HG03159 (cell line): ENCODE data around the gene STRC.
"Not testable (repeated sequence)": the region's sequence is repeated elsewhere in the genome, so short reads cannot be mapped to it uniquely, and the experiment has no call there.

Source experiments
- ATAC-seq: cut with Tn5 transposase; IDR thresholded peaks from one replicate; pipeline ENCODE4 v1.9.1; 2021; ENCODE audit warnings: mild to moderate bottlenecking, moderate library complexity; ENCODE audit not compliant: unreplicated experiment

STRC gene

GRCh38 chr15:43618700-43619099, at the start of gene STRC:
STRC (minus strand) TSS chr15:43618800; CDS start chr15:43618722, 78 bp downstream.
- ATAC-seq, result not testable (repeated sequence)

DNA sequence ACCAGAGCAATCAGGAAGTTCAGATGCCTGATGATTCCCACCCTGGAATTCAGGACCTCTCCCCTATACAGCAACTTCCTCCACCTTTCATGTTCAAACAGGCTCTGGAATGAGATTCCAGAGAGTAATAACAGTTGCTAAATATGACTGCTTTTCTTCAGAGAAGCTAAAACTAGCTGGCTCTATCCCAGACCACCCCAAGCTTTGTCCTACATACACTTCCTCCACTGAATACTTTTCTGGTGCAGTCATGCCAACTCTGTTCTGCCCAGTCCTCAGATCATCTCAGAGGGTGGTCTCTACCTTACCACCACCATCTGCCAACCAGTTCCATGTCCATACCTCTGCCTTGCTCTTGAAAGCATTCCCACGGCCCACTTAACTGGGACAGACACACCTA, 47.6 kb upstream of the STRC start:
- ATAC-seq, result not testable (repeated sequence)

GRCh38 chr15:43663333-43663732, 44.7 kb upstream of the STRC start:
- not testable (repeated sequence) for ATAC-seq

- ATAC-seq, result not testable (repeated sequence)
Measured at GRCh38 chr15:43662293-43662692, 43.7 kb upstream of the STRC start.

GRCh38 chr15:43659727-43660126, 41.1 kb upstream of the STRC start:
- ATAC-seq, result not testable (repeated sequence)

GRCh38 chr15:43649430-43649926, 30.9 kb upstream of the STRC start:
- not testable (repeated sequence) for ATAC-seq

- no peak for ATAC-seq
Measured at GRCh38 chr15:43648649-43649429, 30.2 kb upstream of the STRC start, which contains the start of gene CATSPER2. CATSPER2 (minus strand) TSS chr15:43648844; CDS start chr15:43648061, 783 bp downstream.

- peak; percentile 62 for ATAC-seq
Measured at GRCh38 chr15:43638464-43639204, 20.0 kb upstream of the STRC start.

DNA sequence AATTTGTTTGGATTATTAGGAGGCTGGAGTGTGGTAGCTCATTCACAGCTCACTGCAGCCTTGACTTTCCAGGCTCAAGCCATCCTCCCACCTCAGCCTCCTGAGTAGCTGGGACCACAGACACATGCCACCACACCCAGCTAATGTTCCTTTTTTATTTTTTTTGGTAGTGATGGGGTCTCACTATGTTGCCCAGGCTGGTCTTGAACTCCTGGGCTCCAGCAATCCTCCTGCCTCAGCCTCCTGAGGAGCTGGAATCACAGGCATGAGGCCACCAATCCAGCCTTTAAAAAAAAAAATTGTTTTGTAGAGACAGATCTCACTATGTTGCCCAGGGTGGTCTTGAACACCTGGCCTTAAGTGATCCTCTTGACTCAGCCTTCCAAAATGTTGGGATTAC, 8.3 kb upstream of the STRC start:
- not testable (repeated sequence) for ATAC-seq

DNA sequence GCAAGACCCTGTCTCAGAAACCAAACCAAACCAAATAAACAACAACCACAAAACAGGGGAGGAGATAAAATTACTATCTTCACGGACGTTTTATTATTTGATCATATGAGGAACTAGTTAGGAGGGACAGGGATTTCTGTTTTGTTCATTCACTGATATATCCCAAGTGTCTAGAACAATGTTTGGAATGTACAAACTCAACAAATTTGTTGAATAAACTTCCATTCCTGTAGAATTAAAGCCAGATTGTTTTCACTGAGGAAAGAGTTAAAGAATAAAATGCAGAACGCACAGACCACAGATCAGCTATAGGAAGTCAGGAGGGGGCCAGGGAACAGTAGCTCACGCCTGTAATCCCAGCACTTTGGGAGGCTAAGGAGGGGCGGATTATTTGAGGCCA, 6.5 kb upstream of the STRC start:
- ATAC-seq, result no peak

DNA sequence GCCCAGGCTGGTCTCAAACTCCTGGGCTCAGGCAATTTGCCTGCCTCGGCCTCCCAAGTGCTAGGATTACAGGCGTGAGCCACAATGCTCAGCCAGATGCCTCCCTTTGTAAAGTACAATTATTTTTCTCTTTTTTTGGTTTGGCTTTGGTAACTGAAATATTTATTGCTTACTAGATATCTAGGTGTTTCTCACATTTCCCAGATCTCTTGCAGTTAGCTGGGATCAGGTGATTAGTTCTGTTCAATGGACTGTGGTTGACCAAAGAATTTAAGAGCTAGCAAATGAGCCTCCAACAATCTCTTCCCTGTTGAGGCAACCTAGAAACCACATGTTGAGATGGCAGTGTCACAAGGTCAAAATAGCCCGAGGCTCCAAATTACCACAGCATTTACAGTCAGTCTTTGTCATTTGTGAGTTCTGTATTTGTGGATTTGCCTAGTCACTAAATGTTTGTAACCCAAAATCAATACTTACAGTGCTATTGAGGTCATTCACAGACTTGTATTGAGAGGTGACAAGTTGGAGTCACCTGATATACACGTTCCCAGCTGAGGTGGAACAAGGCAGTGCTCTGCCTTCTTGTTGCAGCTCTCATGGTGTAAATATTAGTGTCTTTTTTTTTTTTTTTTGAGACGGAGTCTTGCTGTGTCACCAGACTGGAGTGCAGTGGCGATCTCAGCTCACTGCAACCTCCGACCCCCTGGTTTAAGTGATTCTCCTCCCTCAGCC, 3.6 kb upstream of the STRC start:
- ATAC-seq, result not testable (repeated sequence)

DNA sequence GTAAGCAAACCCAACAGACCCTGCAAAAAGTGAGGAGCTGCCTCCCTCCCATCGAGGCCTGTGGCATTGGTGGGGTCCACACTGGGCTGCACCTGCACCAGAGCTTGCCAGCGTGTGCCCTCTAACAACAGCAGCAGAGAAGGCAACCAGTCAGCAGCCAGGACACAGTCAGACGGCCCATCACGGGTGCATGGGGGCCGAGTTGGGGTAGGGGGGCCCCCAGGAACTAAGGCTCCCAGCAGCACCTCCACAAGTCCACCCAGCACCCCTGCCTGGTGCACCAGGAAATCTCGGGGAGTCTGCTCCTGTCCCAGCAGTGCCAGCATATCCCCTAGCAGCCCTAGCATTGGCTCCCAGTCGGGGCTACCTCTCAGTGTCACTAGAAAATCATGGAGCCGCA, 850 bp downstream of the STRC start:
- ATAC-seq, result not testable (repeated sequence)

DNA sequence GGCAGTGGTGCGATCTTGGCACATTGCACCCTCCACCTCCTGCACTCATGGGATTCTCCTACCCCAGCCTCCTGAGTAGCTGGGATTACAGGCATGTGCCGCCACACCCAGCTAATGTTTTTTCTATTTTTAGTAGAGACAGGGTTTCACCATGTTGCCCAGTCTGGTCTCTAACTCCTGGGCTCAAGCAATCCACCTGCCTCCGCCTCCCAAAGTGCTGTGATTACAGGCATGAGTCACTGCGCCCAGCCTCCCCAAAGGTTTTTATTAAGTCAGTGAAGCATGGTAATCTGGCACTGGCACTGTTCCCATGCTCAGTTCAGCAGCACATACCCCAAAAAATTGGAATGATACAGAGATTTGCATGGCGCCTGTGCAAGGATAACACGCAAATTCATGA, 16.4 kb downstream of the STRC start:
- not testable (repeated sequence) for ATAC-seq

DNA sequence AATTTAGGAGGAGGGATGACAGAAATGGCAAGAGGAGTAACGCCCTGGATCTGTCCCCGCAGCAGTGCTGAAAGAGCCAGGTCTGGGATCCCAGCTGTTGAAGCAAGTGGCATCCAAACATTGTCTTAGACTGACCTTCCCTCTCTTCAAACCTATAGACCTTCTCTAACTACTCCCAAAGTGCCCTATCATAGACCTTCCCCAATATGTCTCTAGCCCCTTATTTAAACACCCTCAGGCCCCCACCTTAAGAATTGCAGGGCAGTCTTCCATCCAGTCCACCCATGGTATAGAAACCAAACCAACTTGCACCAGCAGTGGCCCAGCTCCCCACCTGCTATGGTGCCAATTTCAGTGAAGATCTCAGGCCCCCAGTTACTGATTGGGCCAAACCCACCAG, 18.4 kb downstream of the STRC start:
- not testable (repeated sequence) for ATAC-seq

GRCh38 chr15:43599131-43599530, 19.5 kb downstream of the STRC start:
- ATAC-seq, result not testable (repeated sequence)

GRCh38 chr15:43593328-43594190, 25.0 kb downstream of the STRC start, which contains the start of gene CKMT1B:
CKMT1B (plus strand) TSS chr15:43594027; CDS start chr15:43594219, 192 bp downstream.
- not testable (repeated sequence) for ATAC-seq

GRCh38 chr15:43592841-43593240, 25.8 kb downstream of the STRC start:
- not testable (repeated sequence) for ATAC-seq

DNA sequence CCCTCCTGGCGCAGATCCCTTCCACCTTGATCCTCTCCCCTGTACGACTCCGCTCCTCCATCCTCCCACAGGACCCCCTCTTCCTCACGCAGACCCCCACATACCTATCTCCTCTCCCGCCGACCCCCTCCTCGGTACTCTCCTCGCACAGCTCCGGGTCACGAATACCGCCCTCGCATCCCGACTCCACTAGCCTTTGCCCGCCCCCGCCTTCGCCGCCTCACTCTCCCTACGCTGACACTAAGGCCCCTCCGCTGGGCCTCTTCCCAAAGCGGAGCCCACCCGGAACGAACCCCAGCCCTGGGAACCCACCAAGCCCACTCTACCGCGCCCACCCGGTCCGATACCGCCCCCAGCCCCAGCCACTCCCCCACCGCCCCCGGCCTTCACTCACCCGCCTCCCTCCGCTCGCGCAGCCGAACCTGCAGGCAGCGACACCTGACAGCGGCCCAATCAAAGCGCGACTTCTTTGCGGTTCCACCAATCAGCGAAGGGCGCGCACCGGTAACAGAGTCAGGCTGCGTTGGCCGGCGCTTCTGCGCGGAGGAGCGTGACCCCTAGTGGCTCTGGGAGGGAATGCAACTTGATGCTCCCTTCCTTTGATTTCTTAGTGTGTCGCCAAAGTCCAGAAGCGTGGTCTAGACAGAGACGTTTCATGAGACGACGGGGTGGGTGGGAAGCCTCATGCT, 28.7 kb downstream of the STRC start, which contains the start of gene PPIP5K1:
TSS of gene PPIP5K1 (minus strand) at position 431 of the 689 bp plus-strand sequence. CDS start 5,704 bp downstream, outside the sequence.
- peak; percentile 97 for ATAC-seq

- ATAC-seq, result not testable (repeated sequence)
Measured at GRCh38 chr15:43574607-43575006, 44.0 kb downstream of the STRC start.
